ENCODE results near the gene ENSA.
"Not testable (repeated sequence)": the region's sequence is repeated elsewhere in the genome, so short reads cannot be mapped to it uniquely, and the experiment has no call there.

ENSA gene

GRCh38 chr1:150580966-150581365 is 48.4 kb downstream of the ENSA start:
- H3K4me1 Mint-ChIP-seq: peaks cover 22% of the 10 kb centered on the region
- peak overlapping the region; percentile 92 for H3K27ac Mint-ChIP-seq
- peaks cover 37% of the 10 kb centered on the region for H3K36me3 Mint-ChIP-seq (ENCODE audit: low read depth)
- not testable (repeated sequence) for H3K9me3 Mint-ChIP-seq, DNase-seq, ATAC-seq, H3K27me3 Mint-ChIP-seq
- peak overlapping the region; percentile 100 for H3K4me3 Mint-ChIP-seq

GRCh38 chr1:150579945-150580642 is 49.3 kb downstream of the ENSA start:
- ATAC-seq (no peak), DNase-seq (no peak)
- Mint-ChIP-seq H3K27ac (peak overlapping the region; percentile 92), H3K9me3 (no peaks in the 10 kb centered on the region), H3K27me3 (peaks cover 3% of the 10 kb centered on the region), H3K4me3 (peak overlapping the region; percentile 100), H3K36me3 (ENCODE audit: low read depth) (peaks cover 43% of the 10 kb centered on the region), H3K4me1 (peaks cover 30% of the 10 kb centered on the region)

DNA sequence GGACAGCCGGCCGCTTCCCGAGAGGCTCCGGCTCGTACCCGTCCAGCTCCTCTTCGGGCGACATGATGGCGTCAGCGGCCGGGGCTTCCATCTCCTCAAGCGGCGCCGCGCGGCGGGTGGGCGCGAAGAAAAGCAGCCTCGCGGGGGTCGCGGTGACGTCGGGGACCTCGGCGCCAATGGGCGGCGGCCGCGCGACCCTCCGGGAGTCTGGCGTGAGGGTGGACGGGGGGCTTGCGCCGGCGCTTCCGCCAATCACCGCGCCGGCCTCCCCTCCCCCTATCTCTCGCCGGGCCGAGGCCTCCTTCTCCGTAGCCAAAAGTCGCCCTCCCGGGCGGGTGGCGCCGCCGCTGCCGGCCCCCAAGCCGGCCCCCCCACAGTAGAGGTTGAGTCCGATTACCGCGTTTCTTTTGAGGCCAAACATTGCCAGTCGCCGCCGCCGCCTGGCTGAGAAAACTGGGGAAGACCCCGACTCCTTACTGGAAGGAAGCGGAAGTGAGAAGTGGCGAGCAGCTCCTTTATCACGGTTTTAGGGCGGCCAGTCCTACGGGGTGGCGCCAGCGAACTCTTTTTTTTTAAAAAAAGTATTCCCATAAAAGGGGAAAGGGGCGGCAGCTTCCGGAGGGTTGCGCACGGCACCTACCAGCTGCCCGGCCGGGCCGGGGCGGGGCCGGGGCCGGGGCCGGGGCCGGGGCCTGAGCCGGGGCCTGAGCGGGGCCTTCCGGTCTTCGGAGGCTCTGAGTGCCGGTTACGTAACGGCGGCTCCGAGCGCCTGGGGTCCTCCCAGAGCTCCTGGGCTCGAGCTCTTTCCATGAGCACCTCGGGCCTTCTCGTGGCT is 50.1 kb downstream of the ENSA start, which contains the start of gene MCL1:
Gene MCL1, minus strand, starts transcription at position 501 of the 835 bp plus-strand sequence. Its CDS starts 80 bp downstream, at position 421.
- Mint-ChIP-seq H3K27ac (peak within 1 kb of the TSS; percentile 99), H3K9me3 (no peaks in the 10 kb centered on the region), H3K4me3 (peak within 1 kb of the TSS; percentile 100), H3K36me3 (ENCODE audit: low read depth) (peaks cover 50% of the 10 kb centered on the region), H3K4me1 (peaks cover 37% of the 10 kb centered on the region), H3K27me3 (peaks cover 3% of the 10 kb centered on the region)
- DNase-seq: peak; percentile 84
- ATAC-seq: peak; percentile 87

DNA sequence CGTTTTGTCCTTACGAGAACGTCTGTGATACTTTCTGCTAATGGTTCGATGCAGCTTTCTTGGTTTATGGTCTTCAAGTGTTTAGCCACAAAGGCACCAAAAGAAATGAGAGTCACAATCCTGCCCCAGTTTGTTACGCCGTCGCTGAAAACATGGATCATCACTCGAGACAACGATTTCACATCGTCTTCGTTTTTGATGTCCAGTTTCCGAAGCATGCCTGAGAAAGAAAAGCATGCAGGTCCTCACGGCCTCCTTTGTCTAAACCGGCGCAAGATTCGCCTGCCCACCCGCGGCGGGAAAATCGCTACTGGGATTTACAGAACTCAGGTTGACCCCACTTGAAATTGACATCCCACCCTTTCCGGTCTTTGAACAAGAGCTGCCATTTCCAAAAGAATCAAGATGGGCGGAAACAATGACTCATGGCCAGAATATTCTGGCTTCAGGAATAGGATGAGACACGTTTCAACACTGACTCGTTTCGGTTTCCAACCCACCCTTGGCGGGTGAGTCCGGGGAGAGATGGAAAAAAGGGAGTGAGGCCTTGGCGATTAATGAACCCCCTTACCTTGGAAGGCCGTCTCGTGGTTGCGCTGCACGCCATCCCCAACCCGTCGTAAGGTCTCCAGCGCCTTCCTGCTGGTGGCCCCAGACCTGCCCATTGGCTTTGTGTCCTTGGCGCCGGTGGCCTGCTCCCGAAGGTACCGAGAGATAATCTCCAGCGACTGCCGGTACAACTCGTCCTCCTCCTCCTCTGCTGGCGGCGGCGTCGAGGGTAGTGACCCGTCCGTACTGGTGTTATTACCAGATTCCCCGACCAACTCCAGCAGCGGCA is 50.9 kb downstream of the ENSA start:
- H3K9me3 Mint-ChIP-seq: no peaks in the 10 kb centered on the region
- peak overlapping the region; percentile 100 for H3K4me3 Mint-ChIP-seq
- peak; percentile 61 for DNase-seq
- ATAC-seq: peak; percentile 23
- peaks cover 57% of the 10 kb centered on the region for H3K36me3 Mint-ChIP-seq (ENCODE audit: low read depth)
- H3K27me3 Mint-ChIP-seq: peaks cover 3% of the 10 kb centered on the region
- H3K27ac Mint-ChIP-seq: peak overlapping the region; percentile 99
- H3K4me1 Mint-ChIP-seq: peaks cover 44% of the 10 kb centered on the region

DNA sequence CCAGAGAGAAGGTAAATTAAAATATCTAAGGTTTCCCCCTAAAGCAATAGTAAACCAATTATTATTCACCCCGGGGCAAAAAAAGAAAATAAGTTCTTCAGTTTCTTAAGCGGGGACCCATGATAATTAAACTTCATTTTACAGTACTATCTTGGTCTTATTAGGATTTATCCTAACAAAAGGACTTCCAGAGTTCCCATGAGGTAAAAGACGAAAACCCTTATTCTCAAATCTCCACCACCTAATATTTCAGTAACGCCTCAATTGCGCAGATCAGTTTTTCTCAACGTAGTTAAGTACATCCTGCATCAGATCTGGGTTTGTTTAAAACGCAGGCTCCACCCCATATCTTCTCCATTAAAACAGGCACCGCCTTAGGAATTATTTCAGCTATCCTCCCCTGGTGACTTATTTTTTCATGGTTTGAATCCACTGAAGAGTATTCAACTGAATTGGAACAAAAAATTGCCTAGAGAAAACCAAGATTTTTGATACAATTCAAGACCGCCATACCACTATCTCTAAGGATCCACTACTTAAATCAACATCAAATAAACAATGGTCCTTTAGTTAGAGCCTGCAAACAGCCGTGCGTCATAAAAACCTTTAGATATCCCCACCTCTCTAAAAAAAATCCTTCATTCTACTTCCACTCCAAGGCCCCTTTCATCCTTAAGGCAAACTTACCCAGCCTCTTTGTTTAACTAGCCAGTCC is 51.7 kb downstream of the ENSA start:
- Mint-ChIP-seq H3K4me1 (peaks cover 51% of the 10 kb centered on the region), H3K36me3 (ENCODE audit: low read depth) (peaks cover 65% of the 10 kb centered on the region)
- ATAC-seq: no peak

DNA sequence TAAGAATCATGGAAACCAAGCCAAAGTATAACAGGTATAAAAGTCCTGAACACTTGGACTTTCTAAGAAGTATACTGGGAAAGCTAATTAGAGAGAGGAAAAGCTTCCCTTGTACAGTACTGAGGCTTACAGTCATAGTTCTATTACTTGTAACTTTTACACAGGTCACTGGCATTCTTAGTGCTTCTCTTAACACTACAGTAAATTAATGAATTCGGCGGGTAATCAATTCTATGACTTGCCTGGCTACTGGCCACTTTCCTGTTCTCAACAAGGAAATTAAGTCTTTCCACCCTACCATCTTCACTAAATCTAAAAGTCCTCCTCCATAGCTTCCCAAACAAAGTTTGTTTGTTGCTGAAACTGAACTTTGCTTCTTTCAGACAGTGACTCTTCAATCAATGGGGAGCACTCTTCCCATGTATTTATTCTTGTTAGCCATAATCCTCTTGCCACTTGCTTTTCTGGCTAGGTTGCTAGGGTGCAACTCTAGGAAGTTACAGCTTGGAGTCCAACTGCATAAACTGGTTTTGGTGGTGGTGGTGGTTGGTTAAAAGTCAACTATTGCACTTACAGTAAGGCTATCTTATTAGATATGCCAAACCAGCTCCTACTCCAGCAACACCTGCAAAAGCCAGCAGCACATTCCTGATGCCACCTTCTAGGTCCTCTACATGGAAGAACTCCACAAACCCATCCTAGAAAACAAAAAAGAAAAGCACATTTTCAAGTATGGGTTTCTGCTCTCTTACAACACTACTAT is 52.4 kb downstream of the ENSA start:
- H3K27me3 Mint-ChIP-seq: peaks cover 3% of the 10 kb centered on the region
- ATAC-seq (no peak), DNase-seq (no peak)
- no peaks in the 10 kb centered on the region for H3K9me3 Mint-ChIP-seq
- H3K36me3 Mint-ChIP-seq (ENCODE audit: low read depth): peaks cover 70% of the 10 kb centered on the region
- peak overlapping the region; percentile 99 for H3K27ac Mint-ChIP-seq
- peaks cover 55% of the 10 kb centered on the region for H3K4me1 Mint-ChIP-seq
- peak overlapping the region; percentile 100 for H3K4me3 Mint-ChIP-seq

More for the DNA sequence above, 51.7 kb downstream of the ENSA start:
- no peaks in the 10 kb centered on the region for H3K9me3 Mint-ChIP-seq
- H3K4me3 Mint-ChIP-seq: peak overlapping the region; percentile 100
- H3K27me3 Mint-ChIP-seq: peaks cover 3% of the 10 kb centered on the region
- no peak for DNase-seq
- peak overlapping the region; percentile 99 for H3K27ac Mint-ChIP-seq

- Mint-ChIP-seq H3K4me3 (peak overlapping the region; percentile 100), H3K9me3 (no peaks in the 10 kb centered on the region), H3K27me3 (peaks cover 3% of the 10 kb centered on the region), H3K36me3 (ENCODE audit: low read depth) (peaks cover 74% of the 10 kb centered on the region), H3K27ac (peak overlapping the region; percentile 99), H3K4me1 (peaks cover 62% of the 10 kb centered on the region)
- DNase-seq: no peak
- no peak for ATAC-seq
Measured at GRCh38 chr1:150576367-150576711, 53.1 kb downstream of the ENSA start.

GRCh38 chr1:150575518-150576366 is 53.7 kb downstream of the ENSA start:
- DNase-seq: no peak

GRCh38 chr1:150575072-150575489 is 54.3 kb downstream of the ENSA start:
- Mint-ChIP-seq H3K27ac (peak overlapping the region; percentile 99), H3K9me3 (no peaks in the 10 kb centered on the region), H3K36me3 (ENCODE audit: low read depth) (peaks cover 87% of the 10 kb centered on the region), H3K27me3 (peaks cover 3% of the 10 kb centered on the region), H3K4me1 (peaks cover 63% of the 10 kb centered on the region), H3K4me3 (peak overlapping the region; percentile 100)
- DNase-seq (no peak), ATAC-seq (no peak)

More at GRCh38 chr1:150575518-150576366, 53.7 kb downstream of the ENSA start:
- Mint-ChIP-seq H3K27me3 (peaks cover 3% of the 10 kb centered on the region), H3K4me1 (peaks cover 63% of the 10 kb centered on the region), H3K27ac (peak overlapping the region; percentile 99), H3K36me3 (ENCODE audit: low read depth) (peaks cover 80% of the 10 kb centered on the region), H3K4me3 (peak overlapping the region; percentile 100), H3K9me3 (no peaks in the 10 kb centered on the region)
- no peak for ATAC-seq

GRCh38 chr1:150574260-150575071 is 54.9 kb downstream of the ENSA start:
- Mint-ChIP-seq H3K27me3 (peaks cover 3% of the 10 kb centered on the region), H3K4me3 (peak overlapping the region; percentile 100), H3K4me1 (peaks cover 68% of the 10 kb centered on the region)

GRCh38 chr1:150573648-150574071 is 55.8 kb downstream of the ENSA start:
- Mint-ChIP-seq H3K36me3 (ENCODE audit: low read depth) (peaks cover 87% of the 10 kb centered on the region), H3K4me1 (peaks cover 76% of the 10 kb centered on the region), H3K27ac (peak overlapping the region; percentile 91), H3K4me3 (peak overlapping the region; percentile 100)
- H3K9me3 Mint-ChIP-seq, H3K27me3 Mint-ChIP-seq, DNase-seq: not testable (repeated sequence)
- peak; percentile 1 for ATAC-seq

More at GRCh38 chr1:150574260-150575071, 54.9 kb downstream of the ENSA start:
- no peak for DNase-seq
- no peak for ATAC-seq
- Mint-ChIP-seq H3K9me3 (no peaks in the 10 kb centered on the region), H3K36me3 (ENCODE audit: low read depth) (peaks cover 92% of the 10 kb centered on the region), H3K27ac (peak overlapping the region; percentile 99)

Data from activated naive CD8-positive, alpha-beta T cell treated with anti-CD3 and anti-CD28 coated beads, Interleukin-2, amount 50 U/mL, for 24 hours (primary cell).